A549 treated with CORT108297 at 1 μM for 4 hours (cell line): ENCODE measurements around the gene DEFB125. TPM values are rescaled to one million over a fixed set of nuclear protein-coding genes. Genes with fewer than 3 reads are reported as not detected.

Experiments used
- total RNA-seq: library from RNA; stranded (reverse); fragments of 200-300 nt; extraction: Qiagen RNA extraction; gene quantifications from 5 replicates; pipeline ENCODE4 v1.2.3, GENCODE V29; 2022

Gene DEFB125
- total RNA-seq, result not detected in 5 replicates

GRCh38 chr20:87401-87800 lies at the start of gene DEFB125:
TSS of gene DEFB125 (plus strand) at chr20:87672. CDS start at chr20:87710, 38 bp downstream.

GRCh38 chr20:142290-142689 lies 54.8 kb downstream of the DEFB125 start, which contains the start of gene DEFB126:
TSS of gene DEFB126 (plus strand) at chr20:142590. CDS start at chr20:142629, 39 bp downstream.

Other genes starting within 250 kb of the DEFB125 start
- gene DEFB126, start 54.9 kb downstream of the DEFB125 start, total RNA-seq, result not detected in 5 replicates
- not detected in 5 replicates for gene DEFB127, start 69.8 kb downstream of the DEFB125 start, total RNA-seq
- gene DEFB128, start 102.0 kb downstream of the DEFB125 start, total RNA-seq, result not detected in 5 replicates
- not detected in 5 replicates for gene DEFB129, start 139.6 kb downstream of the DEFB125 start, total RNA-seq
- not detected in 5 replicates for gene DEFB132, start 170.1 kb downstream of the DEFB125 start, total RNA-seq
- 10.4 to 11.9 TPM (median 11.2 TPM) in 5 replicates for gene C20orf96, start 203.1 kb downstream of the DEFB125 start, total RNA-seq
- gene ZCCHC3, start 209.9 kb downstream of the DEFB125 start, total RNA-seq, result 16.6 to 23.7 TPM (median 20.4 TPM) in 5 replicates
- 18.4 to 29.9 TPM (median 29.6 TPM) in 5 replicates for gene SOX12, start 237.9 kb downstream of the DEFB125 start, total RNA-seq